ENCODE results near the gene ITGAX.
A peak's percentile ranks its signal among the peaks of the same experiment; 100 is the strongest.
"Not testable (repeated sequence)": the region's sequence is repeated elsewhere in the genome, so short reads cannot be mapped to it uniquely, and the experiment has no call there.

ITGAX gene

DNA sequence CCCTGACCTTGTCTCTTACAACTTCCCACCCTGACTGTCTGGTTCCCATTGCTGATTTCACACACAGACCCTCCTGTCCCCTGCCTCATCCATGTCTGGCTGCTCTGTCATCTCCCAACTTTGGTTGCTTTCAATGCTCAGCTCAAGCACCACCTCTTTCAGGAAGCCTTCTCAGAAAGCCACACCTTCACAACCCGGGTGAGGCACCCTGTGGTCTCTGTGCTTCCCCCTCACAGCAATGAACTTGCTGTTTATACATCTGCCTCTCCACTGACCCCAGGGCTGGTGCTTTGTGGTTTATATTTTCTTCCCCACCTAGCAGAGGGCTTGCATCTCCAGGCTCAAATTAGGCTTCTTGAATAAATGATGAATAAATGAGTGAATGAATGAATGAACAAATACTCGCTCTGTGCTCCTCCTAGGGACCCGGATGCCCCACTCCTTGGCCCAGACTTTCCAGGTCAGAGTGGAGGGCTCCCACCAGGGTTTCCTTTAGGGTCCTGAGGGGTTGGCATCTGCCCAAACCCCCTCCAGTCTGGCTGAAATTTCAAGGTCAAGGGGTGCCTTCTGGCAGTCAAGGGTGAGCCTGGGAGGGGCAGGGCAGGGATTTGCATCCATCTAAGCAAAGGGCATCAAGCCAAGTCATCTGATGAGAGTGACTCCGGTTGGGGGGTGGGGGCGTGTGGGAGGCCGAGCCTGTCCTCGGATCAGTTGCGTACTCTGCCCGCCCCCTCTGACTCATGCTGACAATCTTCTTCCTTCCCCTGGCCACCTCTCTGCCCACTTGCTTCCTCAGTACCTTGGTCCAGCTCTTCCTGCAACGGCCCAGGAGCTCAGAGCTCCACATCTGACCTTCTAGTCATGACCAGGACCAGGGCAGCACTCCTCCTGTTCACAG, at the start of gene ITGAX:
Gene ITGAX (plus strand): TSS at position 783 of the 898 bp plus-strand sequence. CDS start 79 bp downstream, at position 862.
- peak; percentile 61 for DNase-seq

DNA sequence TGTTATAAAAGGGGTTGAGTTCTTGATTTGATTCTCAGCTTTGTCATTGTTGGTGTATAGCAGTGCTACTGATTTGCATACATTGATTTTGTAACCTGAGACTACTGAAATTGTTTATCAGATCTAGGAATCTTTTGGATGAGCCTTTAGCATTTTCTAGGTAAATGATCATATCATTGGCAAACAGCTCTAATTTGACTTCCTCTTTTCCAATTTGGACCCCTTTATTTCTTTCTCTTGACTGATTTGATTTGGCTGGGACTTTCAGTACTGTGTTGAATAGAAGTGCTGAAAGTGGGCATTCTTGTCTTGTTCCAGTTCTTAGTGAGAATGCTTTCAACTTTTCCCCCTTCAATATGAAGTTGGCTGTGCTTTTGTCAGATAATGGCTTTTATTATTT, 49.8 kb upstream of the ITGAX start:
- no peak for DNase-seq

GRCh38 chr16:31308381-31308780, 46.6 kb upstream of the ITGAX start:
- not testable (repeated sequence) for DNase-seq

- DNase-seq = no peak
These were observed 32.5 kb upstream of the ITGAX start for GRCh38 chr16:31322500-31322899.

DNA sequence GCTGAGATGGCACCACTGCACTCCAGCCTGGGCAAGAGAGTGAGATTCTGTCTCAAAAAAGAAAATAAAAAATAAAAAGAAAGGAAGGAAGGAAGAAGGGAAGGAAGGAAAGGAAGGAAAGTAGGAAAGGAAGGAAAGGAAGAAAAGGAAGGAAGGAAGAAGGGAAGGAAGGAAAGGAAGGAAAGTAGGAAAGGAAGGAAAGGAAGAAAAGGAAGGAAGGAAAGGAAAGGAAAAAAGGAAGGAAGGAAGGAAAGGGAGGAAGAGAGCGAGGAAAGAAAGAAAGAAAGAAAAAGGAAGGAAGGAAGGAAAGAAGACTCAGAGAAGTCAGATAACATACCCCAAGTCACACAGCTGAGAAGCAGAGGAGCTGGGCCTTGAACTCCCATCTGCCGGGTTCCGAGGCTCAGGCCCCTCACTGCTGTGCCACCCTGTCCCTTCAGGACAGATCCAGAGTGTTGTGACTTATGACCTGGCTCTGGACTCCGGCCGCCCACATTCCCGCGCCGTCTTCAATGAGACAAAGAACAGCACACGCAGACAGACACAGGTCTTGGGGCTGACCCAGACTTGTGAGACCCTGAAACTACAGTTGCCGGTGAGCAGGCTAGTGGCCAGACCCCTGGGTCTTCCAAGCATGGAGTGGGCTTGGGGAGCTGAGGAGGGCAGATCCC, 30.9 kb upstream of the ITGAX start:
- DNase-seq = no peak

DNA sequence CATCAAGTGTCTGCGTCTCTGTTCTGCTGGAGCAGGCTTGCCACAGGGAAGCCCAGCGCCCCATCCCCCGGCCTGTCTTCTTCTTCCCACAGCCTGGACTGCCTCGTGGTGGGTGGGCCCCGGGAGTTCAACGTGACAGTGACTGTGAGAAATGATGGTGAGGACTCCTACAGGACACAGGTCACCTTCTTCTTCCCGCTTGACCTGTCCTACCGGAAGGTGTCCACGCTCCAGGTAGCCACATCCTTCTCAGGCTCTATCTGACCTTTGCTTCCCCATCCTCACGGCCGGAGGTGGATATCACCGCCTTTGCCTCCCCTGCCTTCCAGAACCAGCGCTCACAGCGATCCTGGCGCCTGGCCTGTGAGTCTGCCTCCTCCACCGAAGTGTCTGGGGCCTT, 29.8 kb upstream of the ITGAX start:
- DNase-seq = no peak

DNA sequence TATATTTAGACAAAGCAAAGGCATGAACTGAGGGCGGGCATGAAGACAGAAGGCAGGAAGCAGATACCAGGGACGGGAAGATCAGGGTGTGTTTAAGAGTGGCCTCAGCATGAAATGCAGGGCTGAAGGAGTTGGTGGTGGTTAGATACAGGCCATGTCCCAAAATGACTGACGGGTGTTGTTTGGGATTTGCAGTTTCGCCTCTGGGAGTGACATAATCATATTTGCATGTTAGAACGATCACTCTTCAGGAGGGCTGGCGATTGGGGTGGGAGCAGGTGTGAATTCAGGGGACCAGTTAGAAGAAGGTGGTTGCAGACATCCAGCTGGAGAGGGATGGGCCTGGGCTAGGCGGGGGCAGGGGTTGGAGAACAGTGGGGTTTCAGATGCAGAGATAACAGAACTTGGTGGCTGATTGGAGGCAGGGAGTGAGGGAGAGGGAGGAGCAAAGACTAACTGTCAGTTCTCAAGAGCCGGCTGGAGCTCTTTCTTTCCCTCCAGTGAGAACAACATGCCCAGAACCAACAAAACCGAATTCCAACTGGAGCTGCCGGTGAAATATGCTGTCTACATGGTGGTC, 27.2 kb upstream of the ITGAX start:
- DNase-seq = no peak

DNA sequence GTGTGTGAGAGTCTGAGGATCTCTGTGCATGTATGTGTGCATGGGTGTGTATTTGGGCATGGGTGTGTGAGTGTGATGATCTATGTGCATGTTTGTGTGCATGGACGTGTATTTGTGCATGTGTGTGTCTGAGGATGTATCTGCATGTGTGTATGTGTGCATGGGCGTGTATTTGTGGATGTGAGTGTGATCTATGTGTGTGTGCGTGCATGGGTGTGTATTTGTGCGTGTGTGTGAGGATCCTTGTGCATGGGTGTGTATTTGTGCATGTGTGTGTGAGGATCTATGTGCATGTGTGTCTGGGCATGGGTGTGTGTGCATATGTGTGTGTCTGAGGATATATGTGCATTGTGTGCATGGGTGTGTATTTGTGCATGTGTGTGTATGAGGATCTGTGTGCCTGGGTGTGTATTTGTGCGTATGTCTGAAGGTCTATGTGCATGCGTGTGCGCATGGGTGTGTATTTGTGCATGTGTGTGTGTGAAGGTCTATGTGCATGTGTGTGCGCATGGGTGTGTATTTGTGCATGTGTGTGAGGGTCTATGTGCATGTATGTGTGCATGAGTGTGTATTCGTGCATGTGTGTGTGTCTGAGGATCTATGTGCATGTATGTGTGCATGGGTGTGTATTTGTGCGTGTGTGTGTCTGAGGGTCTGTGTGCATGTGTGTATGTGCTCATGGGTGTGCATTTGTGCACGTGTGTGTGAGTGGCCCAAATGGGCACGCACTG, 26.5 kb upstream of the ITGAX start:
- no peak for DNase-seq

DNA sequence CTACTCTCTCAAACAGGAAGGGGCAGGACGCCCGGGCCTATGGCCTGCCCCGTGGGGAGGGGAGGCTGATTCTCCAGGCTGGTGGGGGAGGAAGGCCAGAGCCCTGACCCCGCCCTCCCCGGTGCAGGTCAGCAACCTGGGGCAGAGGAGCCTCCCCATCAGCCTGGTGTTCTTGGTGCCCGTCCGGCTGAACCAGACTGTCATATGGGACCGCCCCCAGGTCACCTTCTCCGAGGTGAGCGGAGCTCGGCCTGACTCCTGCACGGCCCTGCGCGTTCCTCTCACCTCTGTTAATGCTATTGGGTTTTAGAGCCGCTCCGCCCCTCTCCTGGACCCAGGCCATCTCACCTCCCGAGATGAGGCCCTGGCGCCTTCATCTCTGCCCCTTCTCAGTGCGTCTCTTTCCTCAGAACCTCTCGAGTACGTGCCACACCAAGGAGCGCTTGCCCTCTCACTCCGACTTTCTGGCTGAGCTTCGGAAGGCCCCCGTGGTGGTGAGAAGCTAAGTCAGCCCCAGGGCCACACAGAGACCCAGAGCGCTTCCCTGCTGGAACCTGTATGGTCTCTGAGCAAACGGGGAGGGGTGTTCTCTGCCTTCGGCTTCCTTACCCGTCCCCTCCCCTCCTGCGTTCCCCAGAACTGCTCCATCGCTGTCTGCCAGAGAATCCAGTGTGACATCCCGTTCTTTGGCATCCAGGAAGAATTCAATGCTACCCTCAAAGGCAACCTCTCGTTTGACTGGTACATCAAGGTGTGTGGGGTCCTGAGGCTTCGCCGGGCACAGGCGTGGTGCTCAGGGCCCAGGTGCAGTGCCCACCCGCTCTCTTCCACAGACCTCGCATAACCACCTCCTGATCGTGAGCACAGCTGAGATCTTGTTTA, 25.1 kb upstream of the ITGAX start:
- no peak for DNase-seq

- DNase-seq = no peak
These were observed 24.5 kb upstream of the ITGAX start for GRCh38 chr16:31330553-31330890.

DNA sequence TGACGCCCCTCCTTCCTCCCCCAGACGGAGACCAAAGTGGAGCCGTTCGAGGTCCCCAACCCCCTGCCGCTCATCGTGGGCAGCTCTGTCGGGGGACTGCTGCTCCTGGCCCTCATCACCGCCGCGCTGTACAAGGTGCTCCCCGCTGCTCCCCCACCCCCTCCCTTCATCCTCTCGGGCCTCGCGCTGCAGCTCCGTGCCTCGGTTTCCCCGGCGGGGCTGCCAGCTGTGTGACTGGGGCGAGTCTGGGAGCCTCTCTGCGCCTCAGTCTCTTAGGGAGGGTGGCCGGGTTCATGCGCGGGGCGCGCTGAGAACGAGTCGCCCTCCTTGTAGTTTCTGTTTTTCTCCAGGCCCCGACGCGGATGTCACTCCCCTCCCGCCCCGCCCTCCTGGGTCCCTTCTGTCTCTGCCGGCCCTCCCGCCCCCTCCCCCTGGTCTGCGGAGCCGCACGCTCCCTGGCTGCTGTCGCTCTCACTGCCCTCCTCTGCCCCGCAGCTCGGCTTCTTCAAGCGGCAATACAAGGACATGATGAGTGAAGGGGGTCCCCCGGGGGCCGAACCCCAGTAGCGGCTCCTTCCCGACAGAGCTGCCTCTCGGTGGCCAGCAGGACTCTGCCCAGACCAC, 23.7 kb upstream of the ITGAX start:
- peak; percentile 28 for DNase-seq

GRCh38 chr16:31331807-31332301, 23.1 kb upstream of the ITGAX start:
- DNase-seq = no peak

- no peak for DNase-seq
These were observed 22.4 kb upstream of the ITGAX start for GRCh38 chr16:31332544-31332943.

DNA sequence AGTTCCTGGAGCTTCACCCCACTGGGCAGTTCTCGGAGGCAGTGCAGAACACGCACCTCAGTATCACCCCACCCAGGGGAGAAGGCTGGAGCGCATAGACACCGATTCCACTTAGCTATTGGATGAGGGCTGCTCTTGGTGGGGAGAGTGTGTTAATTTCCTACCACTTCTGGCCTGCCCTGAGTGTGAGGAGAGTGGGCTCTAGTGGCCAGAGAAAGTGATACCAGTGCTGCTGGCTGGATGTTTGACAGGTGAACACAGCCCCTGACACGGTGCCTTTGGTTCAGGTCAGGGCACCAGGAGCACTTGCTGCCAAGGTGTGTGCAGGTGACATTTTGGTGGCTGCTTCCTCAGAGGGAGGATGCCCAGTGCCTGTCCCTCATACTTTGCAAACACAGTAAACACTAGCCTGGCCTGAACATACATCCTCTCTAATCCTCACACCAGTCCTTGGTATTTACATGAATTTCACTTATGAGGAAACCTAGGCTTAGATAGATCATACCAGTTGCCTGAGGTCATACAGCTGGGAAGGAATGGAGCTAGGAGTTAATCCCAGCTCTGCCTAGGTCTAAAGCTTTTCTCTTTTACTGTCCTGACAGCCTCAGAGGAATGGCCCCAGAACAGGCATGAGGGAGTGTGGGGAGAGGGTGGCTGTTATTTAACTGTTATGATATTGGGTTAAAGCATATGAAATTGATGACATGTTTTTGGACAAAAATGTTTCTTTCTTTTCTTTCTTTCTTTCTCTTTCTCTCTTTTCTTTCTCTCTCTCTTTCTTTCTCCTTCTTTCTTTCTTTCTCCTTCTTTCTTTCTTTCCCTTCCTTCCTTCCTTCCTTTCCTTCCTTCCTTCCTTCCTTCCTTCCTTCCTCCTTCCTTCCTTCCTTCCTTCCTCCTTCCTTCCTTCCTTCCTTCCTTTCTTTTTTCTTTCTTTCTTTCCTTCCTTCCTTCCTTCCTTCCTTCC, 21.0 kb upstream of the ITGAX start:
- peak; percentile 51 for DNase-seq

DNA sequence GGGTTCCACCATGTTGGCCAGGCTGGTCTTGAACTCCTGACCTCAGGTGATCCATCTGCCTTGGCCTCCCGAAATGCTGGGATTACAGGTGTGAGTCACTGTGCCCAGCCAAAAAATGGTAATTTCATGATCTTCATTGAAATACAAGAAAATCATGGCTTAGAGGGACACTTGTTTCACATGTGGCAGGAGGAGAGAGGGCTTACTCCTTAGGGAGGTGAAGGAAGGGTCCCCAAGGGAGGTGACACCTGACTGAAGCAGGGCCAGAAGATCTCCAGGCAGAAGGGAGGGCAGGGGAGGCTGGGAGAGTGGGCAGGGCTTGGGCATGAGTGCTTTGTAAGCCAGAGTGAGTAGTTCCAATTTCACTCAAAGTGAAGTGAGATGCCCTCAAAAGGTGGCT, 20.0 kb upstream of the ITGAX start:
- no peak for DNase-seq

DNA sequence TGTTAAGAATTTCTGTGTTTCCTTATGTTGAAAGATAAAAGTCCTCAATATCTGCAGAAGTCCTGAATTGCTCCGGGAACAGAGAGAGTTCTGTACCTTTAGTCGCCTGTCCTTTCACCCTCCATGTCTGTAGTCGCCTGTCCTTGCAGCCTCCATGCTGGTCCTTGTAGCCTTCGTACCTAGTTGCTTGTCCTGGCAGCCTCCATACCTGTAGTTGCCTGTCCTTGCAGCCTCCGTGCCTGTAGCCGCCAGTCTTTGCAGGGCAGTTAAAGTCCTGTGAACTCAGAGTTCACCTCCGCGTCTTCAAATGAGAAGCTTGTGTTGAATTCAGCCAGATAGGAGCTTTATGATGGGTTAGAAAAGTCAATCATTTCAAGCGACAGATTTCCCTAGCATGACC, 19.5 kb upstream of the ITGAX start:
- no peak for DNase-seq

DNA sequence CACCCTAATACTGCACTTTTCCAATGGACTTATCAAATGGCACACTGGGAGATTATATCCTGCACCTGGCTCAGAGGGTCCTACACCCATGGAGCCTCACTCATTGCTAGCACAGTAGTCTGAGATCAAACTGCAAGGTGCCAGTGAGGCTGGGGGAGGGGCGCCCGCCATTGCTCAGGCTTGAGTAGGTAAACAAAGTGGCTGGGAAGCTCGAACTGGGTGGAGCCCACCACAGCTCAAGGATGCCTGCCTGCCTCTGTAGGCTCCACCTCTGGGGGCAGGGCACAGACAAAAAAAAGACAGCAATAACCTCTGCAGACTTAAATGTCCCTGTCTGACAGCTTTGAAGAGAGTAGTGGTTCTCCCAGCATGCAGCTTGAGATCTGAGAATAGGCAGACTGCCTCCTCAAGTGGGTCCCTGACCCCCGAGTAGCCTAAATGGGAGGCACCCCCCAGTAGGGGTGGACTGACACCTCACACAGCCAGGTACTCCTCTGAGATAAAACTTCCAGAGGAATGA, 16.8 kb upstream of the ITGAX start:
- not testable (repeated sequence) for DNase-seq

DNA sequence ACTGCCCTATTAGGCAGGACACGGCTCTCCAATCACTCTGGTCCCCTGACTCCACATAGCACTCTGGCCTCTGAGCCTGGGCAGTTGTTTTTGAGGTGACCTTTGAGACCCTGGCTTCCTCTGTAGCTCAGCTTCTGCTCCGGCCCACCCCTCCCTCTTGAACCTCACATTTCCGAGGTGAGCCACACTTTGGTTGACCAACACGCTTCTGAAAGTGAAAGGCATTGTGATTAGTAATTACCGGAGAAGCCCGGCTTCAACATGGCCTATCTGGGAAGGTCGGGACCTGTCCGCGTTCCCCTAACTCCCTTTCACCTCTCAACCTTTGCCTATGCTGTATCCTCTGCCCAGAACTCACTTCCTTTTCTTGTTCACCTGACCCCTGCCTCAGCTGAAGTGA, 10.3 kb upstream of the ITGAX start:
- DNase-seq = peak; percentile 14

DNA sequence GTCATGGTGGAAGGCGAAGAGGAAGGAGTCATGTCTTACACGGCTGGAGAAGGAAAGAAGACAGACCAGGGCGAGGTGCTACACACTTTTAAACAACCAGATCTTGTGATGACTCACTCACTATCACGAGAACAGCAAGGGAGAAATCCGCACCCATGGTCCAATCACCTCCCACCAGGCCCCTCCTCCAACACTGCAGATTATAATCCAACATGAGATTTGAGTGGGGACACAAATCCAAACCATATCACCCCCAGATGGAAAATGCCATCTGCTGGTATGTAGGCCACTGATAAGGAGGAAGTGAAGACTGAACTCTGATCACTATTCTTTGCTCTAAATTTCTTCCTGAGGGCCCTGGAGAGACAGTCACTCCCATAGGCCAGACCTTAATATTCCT, 7.5 kb upstream of the ITGAX start:
- DNase-seq = no peak

GRCh38 chr16:31348579-31348978, 6.4 kb upstream of the ITGAX start:
- no peak for DNase-seq

Data from CD4-positive, alpha-beta T cell treated with Interleukin-17A for 1 hour (primary cell).